ENCODE measurements around the gene LYZ. TPM values are rescaled to one million over a fixed set of nuclear protein-coding genes. Genes with fewer than 3 reads are reported as not detected.

LYZ gene
- total RNA-seq, 1 donor from 2014 or later = 4.5 TPM

GRCh38 chr12:69350002-69350626 is 1.9 kb downstream of the LYZ start:
- H3K4me1 ChIP-seq = no peaks in the 10 kb centered on the region
- H3K9me3 ChIP-seq = no peaks in the 10 kb centered on the region
- intact Hi-C loops (cut with DNase I) = no loop called here
- H3K27me3 ChIP-seq = no peaks in the 10 kb centered on the region
- no peak for DNase-seq (ENCODE audit: low spot score in 2 of 2)
- no peak for TF ChIP-seq CTCF (IDR thresholded peaks at IDR 0.05)
- H3K27ac ChIP-seq = no peak overlapping the region
- H3K4me3 ChIP-seq = no peak overlapping the region
- no peaks in the 10 kb centered on the region for H3K36me3 ChIP-seq

- DNase-seq (ENCODE audit: low spot score in 2 of 2) = no peak
- H3K27ac ChIP-seq = no peak overlapping the region
- no peak for TF ChIP-seq CTCF (IDR thresholded peaks at IDR 0.05)
- no peak overlapping the region for H3K4me3 ChIP-seq
- H3K9me3 ChIP-seq = no peaks in the 10 kb centered on the region
- H3K27me3 ChIP-seq = no peaks in the 10 kb centered on the region
- intact Hi-C loops (cut with DNase I) = no loop called here
- H3K36me3 ChIP-seq = no peaks in the 10 kb centered on the region
- no peaks in the 10 kb centered on the region for H3K4me1 ChIP-seq
These were observed 2.6 kb downstream of the LYZ start for GRCh38 chr12:69350777-69351176.

- H3K27ac ChIP-seq = no peak overlapping the region
- intact Hi-C loops (cut with DNase I) = no loop called here
- no peaks in the 10 kb centered on the region for H3K9me3 ChIP-seq
- DNase-seq (ENCODE audit: low spot score in 2 of 2) = no peak
- no peaks in the 10 kb centered on the region for H3K27me3 ChIP-seq
- H3K36me3 ChIP-seq = no peaks in the 10 kb centered on the region
- H3K4me1 ChIP-seq = no peaks in the 10 kb centered on the region
- no peak overlapping the region for H3K4me3 ChIP-seq
- TF ChIP-seq CTCF (IDR thresholded peaks at IDR 0.05) = no peak
These were observed 3.5 kb downstream of the LYZ start for GRCh38 chr12:69351462-69352236.

- TF ChIP-seq CTCF (IDR thresholded peaks at IDR 0.05) = no peak
- Histone ChIP-seq H3K27me3 (no peaks in the 10 kb centered on the region), H3K9me3 (no peaks in the 10 kb centered on the region), H3K27ac (no peak overlapping the region), H3K4me3 (no peak overlapping the region), H3K36me3 (no peaks in the 10 kb centered on the region), H3K4me1 (no peaks in the 10 kb centered on the region)
- intact Hi-C loops (cut with DNase I) = no loop called here
- DNase-seq (ENCODE audit: low spot score in 2 of 2) = no peak
These were observed 4.7 kb downstream of the LYZ start for GRCh38 chr12:69352904-69353303.

GRCh38 chr12:69354172-69354555 is 6.0 kb downstream of the LYZ start:
- TF ChIP-seq CTCF (IDR thresholded peaks at IDR 0.05) = no peak
- Histone ChIP-seq H3K4me1 (no peaks in the 10 kb centered on the region), H3K36me3 (no peaks in the 10 kb centered on the region), H3K27me3 (no peaks in the 10 kb centered on the region), H3K27ac (no peak overlapping the region), H3K4me3 (no peak overlapping the region), H3K9me3 (no peaks in the 10 kb centered on the region)
- intact Hi-C loops (cut with DNase I) = no loop called here
- no peak for DNase-seq (ENCODE audit: low spot score in 2 of 2)

Data from ascending aorta (tissue), 2 donors.